HepG2 (cell line): Measurements from ENCODE around the gene CTDP1. TPM values are rescaled to one million over a fixed set of nuclear protein-coding genes. Genes with fewer than 3 reads are reported as not detected.
A peak's percentile ranks its signal among the peaks of the same experiment; 100 is the strongest.

Source experiments
- ATAC-seq: fragments of 200-7000 bp; cut with Tn5 transposase; 3 replicates; pipeline ENCODE4 v1.9.1; 2020; ENCODE audit warnings: mild to moderate bottlenecking, moderate library complexity
- BruUV-seq: library from RNA; stranded (reverse); fragments of 400-500 nt; replicated peaks from 2 replicates; lab custom pipeline; 2021; lab: Mats Ljungman, UMichigan
- CTCF ChIA-PET: fragments of 300-600 bp; formaldehyde crosslinking; extraction: SDS; loops from one replicate; lab custom pipeline; 2021; ENCODE audit warnings: low total read pairs, inconsistent platforms, low intra/inter-chr PET ratio; lab: Yijun Ruan, JAX
- POLR2A ChIA-PET: fragments of 350-600 bp; sonication (Branson Sonifier 250); formaldehyde crosslinking; loops from one replicate; lab custom pipeline; 2020; ENCODE audit warnings: antibody characterized with exemption, inconsistent platforms; lab: Yijun Ruan, JAX
- DNase-seq: peaks from one replicate; pipeline ENCODE4 v3.0.0-alpha.2; 2015; ENCODE audit warnings: low spot score
- FAIRE-seq: peaks from 3 replicates; lab custom pipeline; 2011; peaks lifted over from hg19 to GRCh38; lab: Jason Lieb, UNC
- H2AFZ ChIP-seq: one replicate; pipeline ENCODE4 v1.6.1; 2011; ENCODE audit warnings: low read length, inconsistent platforms
- H3K27ac ChIP-seq: fragments of 300-600 bp; 3 replicates; pipeline ENCODE4 v1.8.0; 2011; ENCODE audit warnings: mixed run types, mild to moderate bottlenecking, mixed read lengths, low read length, inconsistent platforms; ENCODE audit not compliant: insufficient read depth; ENCODE audit errors: extremely low read length
- H3K27me3 ChIP-seq, 2 experiments: fragments of 200-600 bp in 1 of 2; 2 replicates in 1 of 2; 3 replicates in 1 of 2; pipeline versions ENCODE4 v1.6.0 to v1.8.0; 2011; ENCODE audit warnings: low read length in 2 of 2, mild to moderate bottlenecking in 2 of 2, moderate library complexity in 2 of 2, inconsistent platforms in 1 of 2; ENCODE audit not compliant: insufficient read depth in 2 of 2, control insufficient read depth in 1 of 2
- H3K36me3 ChIP-seq, 2 experiments: fragments of 200-600 bp in 1 of 2; replicated peaks in 1 of 2; 2 replicates in 1 of 2; 3 replicates in 1 of 2; pipeline versions ENCODE4 v1.5.1 to v1.8.0; 2011; ENCODE audit warnings: low read length in 2 of 2, inconsistent platforms in 1 of 2; ENCODE audit not compliant: insufficient read depth in 2 of 2, control insufficient read depth in 1 of 2
- H3K4me1 ChIP-seq: 2 replicates; pipeline ENCODE4 v1.5.1; 2012; ENCODE audit warnings: low read length, inconsistent platforms; ENCODE audit not compliant: insufficient read depth
- H3K4me2 ChIP-seq: 2 replicates; pipeline ENCODE4 v1.6.0; 2011; ENCODE audit warnings: low read depth, low read length, inconsistent platforms
- H3K4me3 ChIP-seq, 3 experiments: fragments of 200-600 bp in 1 of 3; sonication (generic), shearing (Covaris generic) in 1 of 3; replicated peaks in 1 of 3; 2 replicates each; pipeline ENCODE4 v1.5.1; 2011 to 2016; ENCODE audit warnings: low read length in 3 of 3, inconsistent platforms in 2 of 3, low read depth in 2 of 3, mild to moderate bottlenecking in 2 of 3, control low read depth in 1 of 3, mixed read lengths in 1 of 3; ENCODE audit not compliant: insufficient read depth in 1 of 3
- H3K79me2 ChIP-seq: one replicate; pipeline ENCODE4 v1.6.1; 2011; ENCODE audit warnings: low read length, inconsistent platforms; ENCODE audit not compliant: insufficient read depth
- H3K9ac ChIP-seq: 2 replicates; pipeline ENCODE4 v1.6.0; 2011; ENCODE audit warnings: mild to moderate bottlenecking, low read depth, low read length, inconsistent platforms; ENCODE audit not compliant: insufficient read depth
- H3K9me3 ChIP-seq: 2 replicates; pipeline ENCODE4 v1.5.1; 2012; ENCODE audit warnings: mild to moderate bottlenecking, low read length
- H4K20me1 ChIP-seq: 2 replicates; pipeline ENCODE4 v1.6.0; 2011; ENCODE audit warnings: inconsistent platforms, mild to moderate bottlenecking, low read length, moderate library complexity; ENCODE audit not compliant: insufficient read depth
- CHCHD3 ChIP-seq: sonication (generic); formaldehyde crosslinking; IDR thresholded peaks from 2 replicates; pipeline ENCODE4 v1.8.0; 2022; ENCODE audit warnings: mild to moderate bottlenecking, missing genetic modification reagents, moderate library complexity
- EZH2 ChIP-seq: conservative IDR thresholded peaks from 2 replicates; pipeline ENCODE4 v1.6.1; 2012; ENCODE audit warnings: mild to moderate bottlenecking, low read depth, low read length, moderate library complexity
- NFAT5 ChIP-seq: sonication (generic); formaldehyde crosslinking; IDR thresholded peaks from 2 replicates; pipeline ENCODE4 v1.4.0; 2020; ENCODE audit warnings: missing genetic modification reagents
- NFKBIZ ChIP-seq: IDR thresholded peaks from 2 replicates; pipeline ENCODE4 v1.6.1; 2018; ENCODE audit warnings: missing genetic modification reagents, missing compliant biosample characterization
- PCBP2 ChIP-seq: fragments of 200-400 bp; formaldehyde crosslinking; optimal IDR thresholded peaks from 2 replicates; pipeline ENCODE3; 2018; ENCODE audit warnings: low read length, low read depth; ENCODE audit not compliant: poor library complexity, severe bottlenecking
- RELA ChIP-seq: sonication (generic); formaldehyde crosslinking; IDR thresholded peaks from 2 replicates; pipeline ENCODE4 v1.4.0; 2020; ENCODE audit warnings: missing genetic modification reagents
- SAP130 ChIP-seq: IDR thresholded peaks from 2 replicates; pipeline ENCODE4 v1.6.1; 2016; ENCODE audit warnings: low read depth
- THAP7 ChIP-seq: sonication (generic); formaldehyde crosslinking; IDR thresholded peaks from 2 replicates; pipeline ENCODE4 v1.8.1; 2023; ENCODE audit warnings: mild to moderate bottlenecking, missing genetic modification reagents
- ZKSCAN8 ChIP-seq: IDR thresholded peaks from 2 replicates; pipeline ENCODE4 v1.6.1; 2016; ENCODE audit warnings: borderline replicate concordance, missing genetic modification reagents, missing compliant biosample characterization
- ZNF143 ChIP-seq: sonication (generic); formaldehyde crosslinking; IDR thresholded peaks from 2 replicates; pipeline ENCODE4 v1.4.0; 2020; ENCODE audit warnings: missing genetic modification reagents
- ZNF274 ChIP-seq: sonication (generic); formaldehyde crosslinking; IDR thresholded peaks from 2 replicates; pipeline ENCODE4 v1.5.1; 2020; ENCODE audit warnings: mild to moderate bottlenecking, missing genetic modification reagents
- ZNF567 ChIP-seq: sonication (generic); formaldehyde crosslinking; IDR thresholded peaks from 2 replicates; pipeline ENCODE4 v1.8.1; 2023; ENCODE audit warnings: mild to moderate bottlenecking, missing genetic modification reagents, borderline replicate concordance
- ZNF614 ChIP-seq: IDR thresholded peaks from 2 replicates; pipeline ENCODE4 v1.6.1; 2018; ENCODE audit warnings: missing biosample characterization, missing genetic modification reagents, inconsistent platforms, borderline replicate concordance
- ZNF660 ChIP-seq: sonication (generic); formaldehyde crosslinking; IDR thresholded peaks from 2 replicates; pipeline ENCODE4 v1.5.1; 2020; ENCODE audit warnings: mild to moderate bottlenecking, low read depth, missing genetic modification reagents, borderline replicate concordance
- ZNF687 ChIP-seq: sonication (generic); formaldehyde crosslinking; IDR thresholded peaks from 2 replicates; pipeline ENCODE4 v1.5.1; 2020; ENCODE audit warnings: mild to moderate bottlenecking, missing genetic modification reagents, moderate library complexity
- ZNF709 ChIP-seq: sonication (generic); formaldehyde crosslinking; IDR thresholded peaks from 2 replicates; pipeline ENCODE4 v1.5.0; 2020; ENCODE audit warnings: mild to moderate bottlenecking, missing genetic modification reagents
- WGBS: methylation state at CpG from one replicate; pipeline ENCODE4 v1.1.6; 2017; ENCODE audit warnings: low lambda C conversion rate; 5-methylcytosine and 5-hydroxymethylcytosine counted together
- in situ Hi-C: cut with HindIII; loops from 2 replicates; pipeline ENCODE4 v1.10.0; 2017; ENCODE audit warnings: low pct_unique_long_range_greater_than_20kb; ENCODE audit not compliant: extremely low pct_ligation_motif_present
- intact Hi-C: fragments of 100-400 bp; cut with micrococcal nuclease; formaldehyde crosslinking; loops from one replicate; pipeline ENCODE4 v1.10.0; 2022; ENCODE audit not compliant: unreplicated experiment
- polyA plus RNA-seq, 8 experiments: library from polyadenylated mRNA; depleted of rRNA in 3 of 8; stranded (reverse) in 7 of 8; unstranded in 1 of 8; fragments of >200 nt; fragmentation: Illumina TruSeq in 4 of 8; extraction: Trizol in 4 of 8; gene quantifications; 2 replicates each; pipeline versions ENCODE4 v1.2.1 to v1.2.3, GENCODE V29; 2011 to 2016; ENCODE audit warnings: low read depth in 4 of 8, missing spikeins in 1 of 8, mixed read lengths in 1 of 8; ENCODE audit not compliant: insufficient read depth in 1 of 8
- total RNA-seq, 5 experiments: library from RNA; depleted of rRNA; stranded (reverse); fragments of >200 nt; fragmentation: Illumina TruSeq; extraction: Trizol; gene quantifications; 2 replicates each; pipeline ENCODE4 v1.2.3, GENCODE V29; 2016; ENCODE audit warnings: low read depth in 1 of 5

CTDP1 gene
- total and polyA plus RNA-seq, 2 of the 13 experiments (the other 11 are each of a cell fraction or from before 2014, with no cell fraction given) = 6.9 to 11.0 TPM

DNA sequence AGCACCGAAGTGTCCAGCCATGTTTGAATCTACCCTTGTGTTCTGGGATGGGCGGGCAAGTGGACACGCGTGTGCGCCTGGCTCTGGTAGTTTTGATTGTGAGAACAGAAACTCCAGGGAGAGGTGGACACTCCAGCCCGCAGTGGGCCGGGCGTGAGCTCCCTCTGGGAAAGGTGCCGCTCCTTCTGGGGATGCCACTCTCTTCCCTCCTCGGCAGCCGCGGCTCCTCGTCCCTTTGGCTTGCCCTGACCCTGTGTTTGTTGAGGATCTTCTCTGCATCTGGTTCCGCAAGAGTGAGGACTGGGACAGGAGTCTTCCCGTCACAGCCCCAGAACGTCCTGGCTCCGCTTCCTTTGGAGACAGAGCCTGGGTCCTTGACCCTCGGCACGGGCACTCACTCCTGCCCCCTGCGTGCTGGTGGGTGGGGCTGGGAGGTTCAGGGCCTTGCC lies 1.3 kb downstream of the CTDP1 start:
- Histone ChIP-seq H3K27ac (peak overlapping the region; percentile 95), H3K9ac (peak overlapping the region; percentile 96), H3K36me3 (peaks cover 2 to 5% of the 10 kb centered on the region in 2 experiments; a peak in 2 of 5 replicates), H3K4me1 (peaks cover 48% of the 10 kb centered on the region), H4K20me1 (peaks cover 12% of the 10 kb centered on the region; the same call in 1 of the 2 replicates), H3K4me3 (peak overlapping the region; percentile 74 to 90 (median 89)), H3K9me3 (no peaks in the 10 kb centered on the region), H3K4me2 (peak overlapping the region; percentile 98), H3K27me3 (no peaks in the 10 kb centered on the region; a peak in 1 of 5 replicates), H2AFZ (no peak overlapping the region), H3K79me2 (peaks cover 63% of the 10 kb centered on the region)
- in situ Hi-C loops = no loop called here
- ChIA-PET POLR2A (no interaction called here), CTCF (no interaction called here)
- DNase-seq (no peak), ATAC-seq (no peak), FAIRE-seq (no peak)
- BruUV-seq = no TSS peak
- intact Hi-C loops = no loop called here
- whole genome bisulfite sequencing = 25% methylated on average over 12 of the region's 20 CpGs
- TF ChIP-seq ZNF660 = no peak
- no peak for TF ChIP-seq CHCHD3 (CRISPR knock-in tag)
- no peak for TF ChIP-seq ZNF614
- no peak for TF ChIP-seq ZNF709
- no peak for TF ChIP-seq ZNF143
- 0 out of 2 replicates have a peak, but pooled peaks have one; percentile 45 for TF ChIP-seq THAP7
- no peak for TF ChIP-seq RELA (CRISPR knock-in tag)
- TF ChIP-seq NFAT5 (CRISPR knock-in tag) = no peak
- no peak for TF ChIP-seq EZH2
- no peak for TF ChIP-seq NFKBIZ
- TF ChIP-seq SAP130 (CRISPR knock-in tag) = peak; percentile 25; the same call in 1 of the 2 replicates
- no peak for TF ChIP-seq ZNF274 (CRISPR knock-in tag)
- peak; percentile 28; the same call in 1 of the 2 replicates for TF ChIP-seq ZNF687 (CRISPR knock-in tag)
- TF ChIP-seq ZNF567 (CRISPR knock-in tag) = no peak
- TF ChIP-seq PCBP2 = no peak
- TF ChIP-seq ZKSCAN8 (CRISPR knock-in tag) = no peak
